H9 (cell line): ENCODE results near the gene MUCL3. TPM values are rescaled to one million over a fixed set of nuclear protein-coding genes. Genes with fewer than 3 reads are reported as not detected.

Experiments
- DNase-seq: peaks from one replicate; pipeline ENCODE4 v3.0.0-alpha.2; 2017
- H2AFZ ChIP-seq: one replicate; pipeline ENCODE4 v1.6.1; 2013; ENCODE audit warnings: mild to moderate bottlenecking, low read length, control low read depth, moderate library complexity
- H2AK5ac ChIP-seq: 2 replicates; pipeline ENCODE4 v1.6.1; 2013; ENCODE audit warnings: low read length, control low read depth, mixed read lengths; ENCODE audit not compliant: insufficient read length
- H2BK120ac ChIP-seq: one replicate; pipeline ENCODE4 v1.6.1; 2013; ENCODE audit warnings: low read depth, mild to moderate bottlenecking, low read length, control low read depth, inconsistent platforms; ENCODE audit not compliant: poor library complexity, severe bottlenecking
- H2BK12ac ChIP-seq: 2 replicates; pipeline ENCODE4 v1.6.1; 2013; ENCODE audit warnings: low read length, control low read depth, mixed read lengths, low read depth; ENCODE audit not compliant: insufficient read length
- H2BK15ac ChIP-seq: 2 replicates; pipeline ENCODE4 v1.6.1; 2013; ENCODE audit warnings: low read depth, low read length, control low read depth
- H2BK20ac ChIP-seq: one replicate; pipeline ENCODE4 v1.6.1; 2013; ENCODE audit warnings: low read depth, mild to moderate bottlenecking, low read length, control low read depth, inconsistent platforms; ENCODE audit not compliant: poor library complexity, severe bottlenecking
- H2BK5ac ChIP-seq: 2 replicates; pipeline ENCODE4 v1.6.1; 2013; ENCODE audit warnings: low read length, control low read depth, mixed read lengths; ENCODE audit not compliant: insufficient read length
- H3K14ac ChIP-seq: 2 replicates; pipeline ENCODE4 v1.6.1; 2013; ENCODE audit warnings: low read length, control low read depth; ENCODE audit not compliant: insufficient read depth
- H3K18ac ChIP-seq: 2 replicates; pipeline ENCODE4 v1.6.1; 2013; ENCODE audit warnings: low read depth, mild to moderate bottlenecking, mixed read lengths, low read length, control low read depth; ENCODE audit not compliant: insufficient read length
- H3K23ac ChIP-seq: 2 replicates; pipeline ENCODE4 v1.6.1; 2013; ENCODE audit warnings: low read length, control low read depth, mixed read lengths, low read depth; ENCODE audit not compliant: insufficient read length
- H3K23me2 ChIP-seq: 2 replicates; pipeline ENCODE4 v1.6.1; 2013; ENCODE audit warnings: low read depth, mild to moderate bottlenecking, mixed read lengths, low read length, control low read depth; ENCODE audit not compliant: insufficient read length, poor library complexity, severe bottlenecking
- H3K27ac ChIP-seq: 2 replicates; pipeline ENCODE4 v1.5.1; 2013; ENCODE audit warnings: low read length, control low read depth, mixed read lengths, low read depth; ENCODE audit not compliant: insufficient read length
- H3K27me3 ChIP-seq: 2 replicates; pipeline ENCODE4 v1.6.1; 2013; ENCODE audit warnings: low read length, control low read depth, inconsistent platforms; ENCODE audit not compliant: insufficient read depth
- H3K4ac ChIP-seq: 2 replicates; pipeline ENCODE4 v1.6.1; 2013; ENCODE audit warnings: low read depth, mild to moderate bottlenecking, control low read depth, inconsistent platforms, low read length, moderate library complexity
- H3K4me1 ChIP-seq: 2 replicates; pipeline ENCODE4 v1.6.1; 2013; ENCODE audit warnings: low read length, control low read depth, inconsistent platforms; ENCODE audit not compliant: insufficient read depth
- H3K4me2 ChIP-seq: 2 replicates; pipeline ENCODE4 v1.6.1; 2013; ENCODE audit warnings: low read length, control low read depth, mixed read lengths; ENCODE audit not compliant: insufficient read length, insufficient read depth
- H3K56ac ChIP-seq: 2 replicates; pipeline ENCODE4 v1.6.1; 2013; ENCODE audit warnings: low read depth, mild to moderate bottlenecking, mixed read lengths, low read length, control low read depth; ENCODE audit not compliant: insufficient read length
- H3K79me1 ChIP-seq: 2 replicates; pipeline ENCODE4 v1.6.1; 2013; ENCODE audit warnings: low read depth, mild to moderate bottlenecking, moderate library complexity, low read length, control low read depth, inconsistent platforms; ENCODE audit not compliant: insufficient read depth, poor library complexity, severe bottlenecking
- H3K79me2 ChIP-seq: 2 replicates; pipeline ENCODE4 v1.6.1; 2013; ENCODE audit warnings: low read length, control low read depth, inconsistent platforms; ENCODE audit not compliant: insufficient read depth
- H3K9ac ChIP-seq: 2 replicates; pipeline ENCODE4 v1.6.1; 2013; ENCODE audit warnings: low read length, control low read depth, mixed read lengths; ENCODE audit not compliant: insufficient read length; ENCODE audit errors: extremely low read depth
- H3K9me3 ChIP-seq: one replicate; pipeline ENCODE4 v1.6.1; 2013; ENCODE audit warnings: low read depth, low read length, inconsistent platforms; ENCODE audit not compliant: control insufficient read depth
- H3T11ph ChIP-seq: one replicate; pipeline ENCODE4 v1.6.1; 2013; ENCODE audit warnings: mild to moderate bottlenecking, low read length, control low read depth, inconsistent platforms
- H4K20me1 ChIP-seq: one replicate; pipeline ENCODE4 v1.6.1; 2013; ENCODE audit not compliant: control insufficient read depth, insufficient read length, insufficient read depth
- H4K5ac ChIP-seq: 2 replicates; pipeline ENCODE4 v1.6.1; 2013; ENCODE audit warnings: low read depth, mild to moderate bottlenecking, mixed read lengths, low read length, control low read depth; ENCODE audit not compliant: insufficient read length
- H4K8ac ChIP-seq: replicated peaks from 2 replicates; pipeline ENCODE4 v1.6.1; 2013; ENCODE audit warnings: low read length, control low read depth, mixed read lengths, low read depth; ENCODE audit not compliant: insufficient read length
- H4K91ac ChIP-seq: 2 replicates; pipeline ENCODE4 v1.6.1; 2013; ENCODE audit warnings: low read depth, mild to moderate bottlenecking, moderate library complexity, mixed read lengths, low read length, control low read depth; ENCODE audit not compliant: insufficient read length
- H3K27ac Mint-ChIP-seq, 3 experiments: 2 replicates in 2 of 3; 3 replicates in 1 of 3; pipeline ENCODE4 v1.8.0; 2020 to 2021; ENCODE audit warnings: mixed read lengths in 3 of 3, mild to moderate bottlenecking in 1 of 3, moderate library complexity in 1 of 3
- H3K27me3 Mint-ChIP-seq: 2 replicates; pipeline ENCODE4 v1.8.0; 2021; ENCODE audit warnings: low read depth, mild to moderate bottlenecking, moderate library complexity, mixed read lengths
- H3K36me3 Mint-ChIP-seq, 3 experiments: 2 replicates in 2 of 3; 3 replicates in 1 of 3; pipeline ENCODE4 v1.8.0; 2020 to 2021; ENCODE audit warnings: low read depth in 3 of 3, mixed read lengths in 3 of 3; ENCODE audit not compliant: insufficient read depth in 1 of 3
- H3K4me1 Mint-ChIP-seq, 2 experiments: 2 replicates each; pipeline ENCODE4 v1.8.0; 2020; ENCODE audit warnings: mixed read lengths in 2 of 2
- H3K4me3 Mint-ChIP-seq, 2 experiments: 2 replicates in 1 of 2; 3 replicates in 1 of 2; pipeline ENCODE4 v1.8.0; 2020 to 2021; ENCODE audit warnings: mild to moderate bottlenecking in 2 of 2, mixed read lengths in 2 of 2, moderate library complexity in 1 of 2
- H3K9me3 Mint-ChIP-seq, 2 experiments: 2 replicates in 1 of 2; 3 replicates in 1 of 2; pipeline ENCODE4 v1.8.0; 2020; ENCODE audit warnings: mild to moderate bottlenecking in 2 of 2, mixed read lengths in 2 of 2, moderate library complexity in 1 of 2
- CTCF ChIP-seq: fragments of 200-600 bp; sonication (generic); conservative IDR thresholded peaks from 3 replicates; pipeline ENCODE4 v1.8.0; 2021; ENCODE audit warnings: antibody characterized with exemption, mild to moderate bottlenecking
- WGBS: extraction: QIAGEN DNeasy Blood & Tissue Kit; methylation state at CpG from one replicate; pipeline ENCODE4 v1.1.7; 2013; ENCODE audit warnings: missing lambda C conversion rate, low lambda C conversion rate, mixed read lengths; ENCODE audit not compliant: insufficient read length; ENCODE audit errors: extremely low coverage; 5-methylcytosine and 5-hydroxymethylcytosine counted together
- total RNA-seq: library from RNA; stranded (reverse); gene quantifications from 2 replicates; pipeline ENCODE4 v1.2.1, GENCODE V29; 2021

MUCL3 gene
- total RNA-seq, 1 experiment from 2014 or later = 0.15 TPM

- no peaks in the 10 kb centered on the region for H3K4me1 ChIP-seq
- no peak within 1 kb of the TSS for H4K8ac ChIP-seq
- peaks cover 10% of the 10 kb centered on the region for H3K23me2 ChIP-seq
- H4K91ac ChIP-seq = no peak within 1 kb of the TSS
- no peak within 1 kb of the TSS for H2BK120ac ChIP-seq
- H2BK20ac ChIP-seq = no peak within 1 kb of the TSS
- H2BK12ac ChIP-seq = no peak within 1 kb of the TSS
- no peak within 1 kb of the TSS for H3K56ac ChIP-seq
- Mint-ChIP-seq H3K4me3 (peak within 1 kb of the TSS; percentile 82 to 93), H3K36me3 (peaks cover 38 to 75% (median 75%) of the 10 kb centered on the region in 3 experiments), H3K9me3 (no peaks in the 10 kb centered on the region), H3K4me1 (peaks cover 22 to 26% of the 10 kb centered on the region in 2 experiments), H3K27me3 (no peaks in the 10 kb centered on the region; the same call in none of the 2 replicates), H3K27ac (peak within 1 kb of the TSS; percentile 26 to 89 (median 53); a peak in 6 of 7 replicates)
- no CpG with 5 or more reads among the region's 52 CpGs for WGBS
- H3K14ac ChIP-seq = peak within 1 kb of the TSS; percentile 42; the same call in 1 of the 2 replicates
- H3K23ac ChIP-seq = no peak within 1 kb of the TSS
- H3K79me2 ChIP-seq = no peaks in the 10 kb centered on the region
- H3K9ac ChIP-seq = peak within 1 kb of the TSS; percentile 28
- peak; percentile 89 for DNase-seq
- H3K9me3 ChIP-seq = no peaks in the 10 kb centered on the region
- H2AK5ac ChIP-seq = no peak within 1 kb of the TSS
- H3K27me3 ChIP-seq = no peaks in the 10 kb centered on the region
- no peak within 1 kb of the TSS for H2BK15ac ChIP-seq
- no peak within 1 kb of the TSS for H3T11ph ChIP-seq
- H3K4ac ChIP-seq = no peak within 1 kb of the TSS
- TF ChIP-seq CTCF = no peak
- H3K27ac ChIP-seq = no peak within 1 kb of the TSS
- H3K4me2 ChIP-seq = peak within 1 kb of the TSS; percentile 78
- no peak within 1 kb of the TSS for H3K18ac ChIP-seq
- H2BK5ac ChIP-seq = no peak within 1 kb of the TSS
- no peak within 1 kb of the TSS for H2AFZ ChIP-seq
- H4K5ac ChIP-seq = no peak within 1 kb of the TSS
- H4K20me1 ChIP-seq = no peaks in the 10 kb centered on the region
- no peaks in the 10 kb centered on the region for H3K79me1 ChIP-seq
These were observed 26.5 kb upstream of the MUCL3 start, which contains the start of gene VARS2 for GRCh38 chr6:30914076-30914853. TSS of gene VARS2 (plus strand) at chr6:30914238. CDS start at chr6:30914837, 599 bp downstream.
